SHP77 treated with DMSO at 0.1 percent for 48 hours (cell line): Measurements from ENCODE around the gene MAPKAPK2.
A peak's percentile ranks its signal among the peaks of the same experiment; 100 is the strongest.

Experiments
- DNase-seq: peaks from one replicate; lab custom pipeline; 2025; lab: John Stamatoyannopoulos, UW

MAPKAPK2 gene

GRCh38 chr1:206703661-206704060, 19.0 kb downstream of the MAPKAPK2 start:
- DNase-seq = no peak

GRCh38 chr1:206704226-206704625, 19.5 kb downstream of the MAPKAPK2 start:
- DNase-seq = no peak

- peak; percentile 90 for DNase-seq
Measured at GRCh38 chr1:206705191-206705590, 20.5 kb downstream of the MAPKAPK2 start.

- DNase-seq = no peak
Measured at GRCh38 chr1:206705726-206706297, 21.1 kb downstream of the MAPKAPK2 start.

- no peak for DNase-seq
Measured at GRCh38 chr1:206706298-206706791, 21.6 kb downstream of the MAPKAPK2 start.

- no peak for DNase-seq
Measured at GRCh38 chr1:206706806-206707366, 22.2 kb downstream of the MAPKAPK2 start.

- DNase-seq = no peak
Measured at GRCh38 chr1:206708058-206708457, 23.4 kb downstream of the MAPKAPK2 start.

- no peak for DNase-seq
Measured at GRCh38 chr1:206708882-206709281, 24.2 kb downstream of the MAPKAPK2 start.

- DNase-seq = no peak
Measured at GRCh38 chr1:206709322-206709721, 24.6 kb downstream of the MAPKAPK2 start.

GRCh38 chr1:206709772-206710459, 25.2 kb downstream of the MAPKAPK2 start:
- no peak for DNase-seq

- DNase-seq = no peak
Measured at GRCh38 chr1:206710460-206710823, 25.7 kb downstream of the MAPKAPK2 start.

- DNase-seq = no peak
Measured at GRCh38 chr1:206713070-206713469, 28.4 kb downstream of the MAPKAPK2 start.

GRCh38 chr1:206713910-206714312, 29.2 kb downstream of the MAPKAPK2 start:
- no peak for DNase-seq

- DNase-seq = no peak
Measured at GRCh38 chr1:206714331-206715058, 29.8 kb downstream of the MAPKAPK2 start.

GRCh38 chr1:206715120-206715519, 30.4 kb downstream of the MAPKAPK2 start:
- DNase-seq = no peak

GRCh38 chr1:206715552-206716158, 30.9 kb downstream of the MAPKAPK2 start:
- no peak for DNase-seq

GRCh38 chr1:206716159-206716869, 31.6 kb downstream of the MAPKAPK2 start:
- no peak for DNase-seq

- no peak for DNase-seq
Measured at GRCh38 chr1:206716870-206717673, 32.4 kb downstream of the MAPKAPK2 start.

GRCh38 chr1:206717674-206717989, 32.9 kb downstream of the MAPKAPK2 start:
- DNase-seq = no peak

GRCh38 chr1:206719169-206719839, 34.6 kb downstream of the MAPKAPK2 start:
- DNase-seq = no peak
